Measurements from ENCODE around the gene BTNL9. TPM values are rescaled to one million over a fixed set of nuclear protein-coding genes. Genes with fewer than 3 reads are reported as not detected.

Gene BTNL9
- total RNA-seq, 1 donor from 2014 or later: not detected

GRCh38 chr5:181040631-181040945 lies 522 bp downstream of the BTNL9 start:
- DNase-seq (ENCODE audit: low spot score): no peak
- no peak for TF ChIP-seq CTCF (IDR thresholded peaks at IDR 0.05)
- Mint-ChIP-seq H3K27ac (ENCODE audit: unreplicated experiment) (no peak overlapping the region), H3K27me3 (ENCODE audit: low read depth) (peaks cover 51% of the 10 kb centered on the region), H3K4me1 (ENCODE audit: low read depth) (no peaks in the 10 kb centered on the region), H3K4me3 (ENCODE audit: unreplicated experiment) (no peak overlapping the region), H3K9me3 (ENCODE audit: low read depth) (no peaks in the 10 kb centered on the region), H3K36me3 (ENCODE audit: low read depth) (no peaks in the 10 kb centered on the region)

DNA sequence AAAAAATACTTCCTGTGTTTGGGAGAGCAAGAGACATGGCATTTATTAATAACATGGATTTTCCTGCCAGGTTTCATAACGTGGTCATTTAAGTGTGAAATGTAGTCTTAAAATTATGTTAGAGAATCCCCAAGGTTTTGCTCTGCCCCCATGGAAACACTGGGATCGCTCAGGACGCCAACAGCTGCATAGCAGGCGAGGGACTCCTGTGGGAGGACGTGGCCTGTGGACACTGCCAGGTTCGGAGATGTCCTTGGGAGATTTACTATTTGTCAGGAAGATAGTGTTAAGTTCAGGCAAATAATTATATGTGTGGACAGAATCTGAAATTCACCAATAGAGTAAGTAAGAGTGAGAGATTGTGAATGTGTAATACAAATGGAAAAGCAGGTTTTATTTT lies 977 bp downstream of the BTNL9 start:
- Mint-ChIP-seq H3K4me3 (ENCODE audit: unreplicated experiment) (no peak overlapping the region), H3K27me3 (ENCODE audit: low read depth) (peaks cover 51% of the 10 kb centered on the region)

GRCh38 chr5:181042036-181042713 lies 2.1 kb downstream of the BTNL9 start:
- H3K27me3 Mint-ChIP-seq (ENCODE audit: low read depth): peaks cover 47% of the 10 kb centered on the region
- no peaks in the 10 kb centered on the region for H3K4me1 Mint-ChIP-seq (ENCODE audit: low read depth)
- no peaks in the 10 kb centered on the region for H3K9me3 Mint-ChIP-seq (ENCODE audit: low read depth)
- H3K36me3 Mint-ChIP-seq (ENCODE audit: low read depth): no peaks in the 10 kb centered on the region
- DNase-seq (ENCODE audit: low spot score): no peak
- H3K27ac Mint-ChIP-seq (ENCODE audit: unreplicated experiment): no peak overlapping the region
- no peak overlapping the region for H3K4me3 Mint-ChIP-seq (ENCODE audit: unreplicated experiment)
- TF ChIP-seq CTCF (IDR thresholded peaks at IDR 0.05): no peak

More for the DNA sequence above, 977 bp downstream of the BTNL9 start:
- DNase-seq (ENCODE audit: low spot score): no peak
- no peak overlapping the region for H3K27ac Mint-ChIP-seq (ENCODE audit: unreplicated experiment)
- no peaks in the 10 kb centered on the region for H3K9me3 Mint-ChIP-seq (ENCODE audit: low read depth)
- no peaks in the 10 kb centered on the region for H3K36me3 Mint-ChIP-seq (ENCODE audit: low read depth)
- TF ChIP-seq CTCF (IDR thresholded peaks at IDR 0.05): no peak
- H3K4me1 Mint-ChIP-seq (ENCODE audit: low read depth): no peaks in the 10 kb centered on the region

DNA sequence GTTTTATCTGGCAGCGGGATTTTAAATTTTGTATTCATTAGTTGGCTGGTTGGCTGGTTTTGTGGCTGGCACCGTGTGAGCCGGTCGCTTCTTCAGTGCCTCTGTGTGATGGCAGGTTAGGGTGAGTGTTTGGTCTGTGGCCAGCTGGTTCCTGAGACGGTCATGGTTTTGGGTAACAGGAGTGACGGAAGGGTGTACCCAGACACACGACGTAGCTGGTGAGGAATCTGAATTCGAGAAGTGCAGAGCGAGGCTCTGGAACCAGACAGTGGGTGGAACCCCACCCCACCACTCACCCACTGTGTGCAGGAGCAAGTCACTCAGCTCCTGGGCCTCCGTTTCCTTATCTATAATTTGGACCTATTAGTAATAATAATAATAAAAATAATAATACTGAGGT lies 2.7 kb downstream of the BTNL9 start:
- no peak for TF ChIP-seq CTCF (IDR thresholded peaks at IDR 0.05)
- Mint-ChIP-seq H3K27ac (ENCODE audit: unreplicated experiment) (no peak overlapping the region), H3K4me1 (ENCODE audit: low read depth) (no peaks in the 10 kb centered on the region)

GRCh38 chr5:181043285-181044092 lies 3.4 kb downstream of the BTNL9 start:
- no peak for TF ChIP-seq CTCF (IDR thresholded peaks at IDR 0.05)
- Mint-ChIP-seq H3K4me3 (ENCODE audit: unreplicated experiment) (no peak overlapping the region), H3K9me3 (ENCODE audit: low read depth) (no peaks in the 10 kb centered on the region), H3K27me3 (ENCODE audit: low read depth) (peaks cover 49% of the 10 kb centered on the region), H3K4me1 (ENCODE audit: low read depth) (no peaks in the 10 kb centered on the region), H3K27ac (ENCODE audit: unreplicated experiment) (no peak overlapping the region), H3K36me3 (ENCODE audit: low read depth) (no peaks in the 10 kb centered on the region)
- DNase-seq (ENCODE audit: low spot score): no peak

More for the DNA sequence above, 2.7 kb downstream of the BTNL9 start:
- Mint-ChIP-seq H3K4me3 (ENCODE audit: unreplicated experiment) (no peak overlapping the region), H3K27me3 (ENCODE audit: low read depth) (peaks cover 50% of the 10 kb centered on the region), H3K36me3 (ENCODE audit: low read depth) (no peaks in the 10 kb centered on the region), H3K9me3 (ENCODE audit: low read depth) (no peaks in the 10 kb centered on the region)
- no peak for DNase-seq (ENCODE audit: low spot score)

All from chondrocyte (in vitro differentiated cells).